Heart left ventricle (tissue), 16 donors: Measurements from ENCODE around the gene BEND6. TPM values are rescaled to one million over a fixed set of nuclear protein-coding genes. Genes with fewer than 3 reads are reported as not detected.

Experiments
- ATAC-seq, 4 donors: fragments of 200-7000 bp; cut with Tn5 transposase; one replicate each; pipeline ENCODE4 v1.9.1; 2020 to 2022; ENCODE audit warnings: moderate library complexity in 4 of 4, mild to moderate bottlenecking in 3 of 4, moderate number of reproducible peaks in 1 of 4
- DNase-seq, 5 donors: peaks; one replicate each; pipeline ENCODE4 v3.0.0-alpha.2; 2020
- H3K27ac ChIP-seq, 12 donors: fragments of 200-600 bp; sonication (generic) in 4 of 12; one replicate each; pipeline versions ENCODE4 v1.5.0 to v1.8.0; 2016 to 2022; ENCODE audit warnings: mild to moderate bottlenecking in 2 of 12
- H3K27me3 ChIP-seq, 9 donors: fragments of 200-600 bp; sonication (generic) in 2 of 9; one replicate each; pipeline versions ENCODE4 v1.5.1 to v1.8.0; 2016 to 2022; ENCODE audit warnings: mild to moderate bottlenecking in 3 of 9
- H3K36me3 ChIP-seq, 9 donors: fragments of 200-600 bp; sonication (generic) in 2 of 9; one replicate each; pipeline versions ENCODE4 v1.5.0 to v1.8.0; 2018 to 2022; ENCODE audit warnings: mild to moderate bottlenecking in 2 of 9
- H3K4me1 ChIP-seq, 12 donors: fragments of 200-600 bp; sonication (generic) in 4 of 12; one replicate each; pipeline versions ENCODE4 v1.5.0 to v1.8.0; 2016 to 2022; ENCODE audit warnings: mild to moderate bottlenecking in 3 of 12
- H3K4me3 ChIP-seq, 12 donors: fragments of 200-600 bp; sonication (generic) in 4 of 12; one replicate each; pipeline versions ENCODE4 v1.5.0 to v1.8.0; 2017 to 2022; ENCODE audit warnings: mild to moderate bottlenecking in 9 of 12, moderate library complexity in 4 of 12
- H3K9me3 ChIP-seq, 12 donors: fragments of 200-600 bp; sonication (generic) in 4 of 12; one replicate each; pipeline versions ENCODE4 v1.5.0 to v1.8.0; 2016 to 2022; ENCODE audit warnings: mild to moderate bottlenecking in 1 of 12
- CTCF ChIP-seq, 12 donors: fragments of 200-600 bp; sonication (generic) in 4 of 12; IDR thresholded peaks; one replicate each; pipeline versions ENCODE4 v1.5.0 to v1.8.0; 2018 to 2022; ENCODE audit warnings: antibody characterized with exemption in 12 of 12, mild to moderate bottlenecking in 5 of 12
- POLR2A ChIP-seq, 2 donors: fragments of 450-650 bp; IDR thresholded peaks; one replicate each; pipeline ENCODE4 v1.6.1; 2017; ENCODE audit warnings: antibody characterized with exemption in 2 of 2, mild to moderate bottlenecking in 2 of 2, moderate library complexity in 2 of 2
- WGBS, 4 donors: extraction: QIAGEN DNeasy Blood & Tissue Kit in 2 of 4; methylation state at CpG; one replicate each; pipeline versions ENCODE4 v1.1.5 to v1.1.7; 2013 to 2018; 5-methylcytosine and 5-hydroxymethylcytosine counted together
- intact Hi-C, 10 donors: fragments of 100-400 bp; cut with DNase I; formaldehyde crosslinking; loops; one replicate each; pipeline versions ENCODE4 v1.11.1 to v1.14.2; 2022
- polyA plus RNA-seq, 2 donors: library from polyadenylated mRNA; stranded (reverse); fragments of 200-250 nt; gene quantifications; one replicate each; pipeline ENCODE4 v1.2.3, GENCODE V29; 2013
- total RNA-seq, 9 donors: library from RNA; depleted of rRNA in 2 of 9; stranded (reverse); fragments of >200 nt in 2 of 9; fragmentation: NEBNext Ultra II Directional in 3 of 9; extraction: Animal tissue kit (Norgen Biotek cat#: 25700) in 3 of 9; gene quantifications; one replicate each; pipeline versions ENCODE4 v1.1.0 to v1.2.4, GENCODE V29; 2016 to 2023
- donor health status: ischemic (EF 13 %, LVEDD 7.1; RV severe dilation, severe dysfunction).
- donor health status: healthy with polysubstance abuse.
- donor health status: DM: no; HTN: yes; CAD: no.
- donor health status: DM: no; HTN: no; CAD: no.
- donor health status: ischemic (EF 25% LVEDD 6.9; RV normal size, moderate dysfunction).
- donor health status: ischemic (EF 25% LVEDD 5.7; RV mildly dilated, moderate dysfunction).
- donor health status: healthy.
- donor health status: DM: yes; HTN: yes; CAD: no.
- donor health status: ischemic (EF 35%, LVEDD 5.7; RV mildly dilated, moderate dysfunction).
- donor health status: nonischemic (EF 11% LVEDD 7.7; RV severe dilation, severe dysfunction).
- donor health status: DM: yes; HTN: yes; CAD: no.
- donor health status: PGD.
- donor health status: ischemic (EF 29% LVEDD 5.4; RV normal size, mild dysfunction).
- donor health status: nonischemic (EF 23%, LVEDD 6.1; RV moderate dilation, normal function).

BEND6 gene
- total and polyA plus RNA-seq, 11 donors = 0.14 to 2.2 (median 0.41) TPM; not detected in 1

- no peak for DNase-seq
- Histone ChIP-seq H3K27ac (no peak overlapping the region), H3K9me3 (no peaks in the 10 kb centered on the region), H3K4me3 (no peak overlapping the region), H3K36me3 (no peaks in the 10 kb centered on the region), H3K27me3 (no peaks in the 10 kb centered on the region), H3K4me1 (no peaks in the 10 kb centered on the region)
- intact Hi-C loops = no loop called here
- ATAC-seq = no peak
- 70 to 82% (median 71%) methylated on average over 2 of the region's 2 CpGs for WGBS, 4 donors
- TF ChIP-seq CTCF (IDR thresholded peaks at IDR 0.05) (no peak), POLR2A (IDR thresholded peaks at IDR 0.05) (no peak)
Measured at GRCh38 chr6:56992036-56992435, 37.1 kb downstream of the BEND6 start.

- Histone ChIP-seq H3K4me1 (no peaks in the 10 kb centered on the region), H3K9me3 (no peaks in the 10 kb centered on the region), H3K27ac (no peak overlapping the region), H3K27me3 (no peaks in the 10 kb centered on the region), H3K36me3 (no peaks in the 10 kb centered on the region), H3K4me3 (no peak overlapping the region)
- DNase-seq (no peak), ATAC-seq (no peak)
- TF ChIP-seq POLR2A (IDR thresholded peaks at IDR 0.05) (no peak), CTCF (IDR thresholded peaks at IDR 0.05) (no peak)
- 67 to 79% (median 71%) methylated on average over 1 of the region's 1 CpG for WGBS, 4 donors
- intact Hi-C loops = no loop called here
Measured at GRCh38 chr6:56992703-56993102, 37.8 kb downstream of the BEND6 start.

- DNase-seq = no peak
- intact Hi-C loops = no loop called here
- Histone ChIP-seq H3K36me3 (no peaks in the 10 kb centered on the region), H3K4me1 (no peaks in the 10 kb centered on the region), H3K9me3 (peaks cover 0 to 12% (median 0%) of the 10 kb centered on the region in 12 donors), H3K27ac (no peak overlapping the region), H3K4me3 (no peak overlapping the region), H3K27me3 (no peaks in the 10 kb centered on the region)
- 75 to 85% (median 81%) methylated on average over 3 of the region's 3 CpGs for WGBS, 4 donors
- no peak for TF ChIP-seq POLR2A (IDR thresholded peaks at IDR 0.05)
- TF ChIP-seq CTCF (IDR thresholded peaks at IDR 0.05) = no peak
- ATAC-seq = no peak
Measured at GRCh38 chr6:56995347-56995902, 40.5 kb downstream of the BEND6 start.

GRCh38 chr6:56996401-56996800 lies 41.5 kb downstream of the BEND6 start:
- H3K4me1 ChIP-seq = no peaks in the 10 kb centered on the region
- no peaks in the 10 kb centered on the region for H3K36me3 ChIP-seq
- H3K4me3 ChIP-seq = no peak overlapping the region
- H3K27ac ChIP-seq = no peak overlapping the region
- 68 to 85% (median 78%) methylated on average over 1 of the region's 1 CpG for WGBS, 4 donors
- intact Hi-C loops = no loop called here
- no peaks in the 10 kb centered on the region for H3K27me3 ChIP-seq
- no peak for TF ChIP-seq CTCF (IDR thresholded peaks at IDR 0.05)
- no peak for TF ChIP-seq POLR2A (IDR thresholded peaks at IDR 0.05)
- peaks cover 0 to 12% (median 0%) of the 10 kb centered on the region in 12 donors for H3K9me3 ChIP-seq
- DNase-seq (no peak), ATAC-seq (no peak)
